HS-5 (cell line): Measurements from ENCODE around the gene ODAM.
"Not testable (repeated sequence)": the region's sequence is repeated elsewhere in the genome, so short reads cannot be mapped to it uniquely, and the experiment has no call there.

Source experiments
- DNase-seq: peaks from one replicate; pipeline ENCODE4 v3.0.0-alpha.2; 2012; ENCODE audit warnings: low read depth

ODAM gene

DNA sequence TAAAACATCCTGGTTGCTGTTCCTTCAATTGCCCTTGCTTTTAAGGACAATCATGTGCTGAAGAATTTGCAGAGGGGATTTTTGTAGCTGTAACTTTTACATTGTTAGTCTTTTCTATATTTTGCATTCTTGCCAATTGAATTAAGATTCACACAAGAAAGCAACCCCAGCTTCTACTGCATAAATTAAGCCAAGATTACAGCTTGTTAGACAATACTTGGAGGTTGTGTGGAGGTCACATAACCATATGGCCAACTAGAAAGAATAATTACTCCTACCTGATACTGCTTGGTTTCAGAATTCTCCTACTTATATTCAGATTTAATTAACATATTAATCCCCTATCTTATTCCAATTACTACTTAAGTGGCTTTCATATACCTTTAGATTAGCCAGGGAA is 26.3 kb downstream of the ODAM start:
- not testable (repeated sequence) for DNase-seq

GRCh38 chr4:70225824-70226223 is 30.3 kb downstream of the ODAM start, which contains the start of gene FDCSP:
TSS of gene FDCSP (plus strand) at chr4:70226124. CDS start at chr4:70231195, 5,071 bp downstream.
- DNase-seq: no peak

DNA sequence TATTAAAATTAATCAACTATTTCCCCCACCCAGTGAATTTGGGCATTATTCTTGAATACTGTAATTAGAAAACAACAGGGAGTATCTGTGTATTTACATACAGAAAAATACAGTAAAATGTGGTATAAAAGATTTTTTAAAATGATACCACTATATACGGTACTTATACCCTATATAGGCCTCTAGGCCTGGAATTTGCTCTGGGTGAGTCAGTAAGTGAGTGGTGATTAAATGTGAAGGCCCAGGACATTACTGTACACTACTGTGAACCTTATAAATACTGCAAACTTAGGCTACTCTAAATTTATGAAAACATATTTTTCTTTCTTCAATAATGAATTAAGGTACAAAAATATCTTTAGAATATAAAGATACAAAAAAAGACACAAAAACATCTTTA is 40.6 kb downstream of the ODAM start:
- no peak for DNase-seq

DNA sequence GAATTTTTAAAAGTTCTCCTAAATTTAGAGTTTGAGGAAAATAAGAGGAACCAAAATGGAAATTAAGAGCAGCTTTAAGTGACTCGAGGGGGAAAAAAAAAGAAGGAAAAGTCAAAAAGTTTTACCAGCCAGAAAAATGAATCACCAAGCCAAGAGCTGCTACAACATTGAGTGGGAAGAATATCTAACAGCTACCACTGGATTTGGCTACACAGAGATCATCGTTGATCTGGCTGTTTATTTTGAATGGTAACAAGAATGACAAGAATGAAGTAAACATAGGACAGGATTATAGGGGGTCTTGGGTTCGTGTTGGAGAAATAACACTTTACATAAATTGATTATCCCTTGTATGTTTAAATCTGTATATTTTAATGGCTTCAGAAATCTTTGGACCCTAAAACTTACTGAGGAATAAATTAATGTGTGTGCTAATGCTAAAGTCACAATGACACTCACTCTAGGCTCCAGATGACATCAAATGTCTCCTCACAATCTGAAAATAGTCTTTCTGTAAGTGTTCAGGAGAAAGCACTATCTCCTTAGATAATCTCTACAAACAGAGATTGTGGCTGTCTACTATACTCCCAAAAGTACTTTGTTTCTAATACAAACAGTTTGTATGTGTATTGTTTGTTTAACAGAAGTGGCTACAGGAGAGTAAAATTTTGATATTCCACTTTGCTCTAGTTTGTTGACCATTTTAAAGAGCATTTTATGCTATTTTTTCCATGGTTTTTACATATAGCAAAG is 43.8 kb downstream of the ODAM start:
- DNase-seq: no peak

DNA sequence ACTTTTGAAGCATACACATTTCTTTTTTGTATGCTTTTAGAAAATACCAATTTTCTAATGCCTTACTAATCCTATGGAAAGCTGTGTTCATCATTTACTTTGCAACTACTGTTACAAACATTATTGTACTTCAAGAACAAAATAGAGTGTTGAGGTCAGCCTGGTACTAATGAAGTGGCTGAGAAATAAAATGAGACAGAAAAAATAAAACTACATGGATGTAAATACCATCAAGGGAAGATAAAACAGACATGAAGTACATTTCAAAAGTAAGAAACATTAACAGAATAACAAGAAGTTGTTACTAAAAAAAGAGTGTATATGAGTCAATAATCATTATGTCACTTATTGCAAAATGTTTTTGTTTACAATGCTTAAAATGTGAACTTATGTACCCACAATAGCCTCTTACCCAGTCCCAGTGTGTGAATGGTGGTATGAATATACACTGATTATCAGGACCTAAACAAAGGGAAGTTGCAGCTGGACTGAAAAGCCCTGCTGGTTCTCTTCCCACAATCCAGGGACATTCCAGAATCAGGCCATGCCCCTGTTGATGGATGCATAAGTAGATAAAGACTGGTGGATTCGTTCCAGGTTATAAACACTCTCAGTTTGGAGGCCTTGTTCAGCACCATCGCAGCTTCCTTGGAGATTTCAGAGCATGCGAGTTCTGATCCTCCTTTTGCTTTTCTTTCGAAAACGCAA is 44.5 kb downstream of the ODAM start:
- DNase-seq: no peak

- not testable (repeated sequence) for DNase-seq
Measured at GRCh38 chr4:70242297-70242696, 46.8 kb downstream of the ODAM start, which contains the start of gene CSN3. TSS of gene CSN3 (plus strand) at chr4:70242597. CDS start at chr4:70244820, 2,223 bp downstream.

DNA sequence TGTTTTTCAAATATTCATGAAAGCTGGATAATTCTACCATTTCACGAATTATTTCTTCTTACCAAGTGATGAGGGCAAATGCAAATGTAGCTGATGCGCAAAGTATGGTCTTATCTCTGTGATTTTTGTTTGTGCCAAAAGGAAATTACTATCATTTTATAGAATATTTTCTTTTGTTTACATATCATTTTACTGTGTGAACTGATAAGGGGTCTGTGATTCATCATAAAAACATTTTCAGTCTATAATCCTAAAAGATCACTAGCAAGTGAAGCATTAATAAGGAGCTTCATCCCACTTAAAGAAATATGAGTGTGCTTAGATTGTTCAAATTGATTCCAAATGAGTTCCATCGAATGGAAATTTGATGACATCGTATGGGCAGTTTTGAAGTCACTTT is 47.6 kb downstream of the ODAM start:
- no peak for DNase-seq

- no peak for DNase-seq
Measured at GRCh38 chr4:70251250-70251944, 55.9 kb downstream of the ODAM start.

DNA sequence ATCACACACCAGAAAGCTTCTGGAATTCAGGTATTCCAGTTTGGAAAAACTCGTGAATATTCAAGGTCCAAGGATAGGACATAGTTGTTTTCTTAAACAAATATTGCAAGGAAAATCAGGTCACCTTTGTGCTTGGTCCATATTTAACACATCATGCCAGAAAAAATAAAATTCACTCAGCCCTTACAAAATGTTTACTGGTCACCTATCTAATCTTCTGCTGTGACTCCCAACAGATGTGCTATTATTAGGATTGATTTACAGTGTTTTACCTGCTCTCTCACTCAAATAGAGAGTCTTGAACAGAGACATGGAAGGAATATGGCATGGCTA is 56.4 kb downstream of the ODAM start:
- no peak for DNase-seq
